Skeletal muscle tissue (tissue), 4 donors: ENCODE results near the gene LRRIQ3. TPM values are rescaled to one million over a fixed set of nuclear protein-coding genes. Genes with fewer than 3 reads are reported as not detected.

Experiments used
- H3K27ac ChIP-seq: one replicate; pipeline ENCODE4 v1.7.0; 2013; ENCODE audit warnings: mild to moderate bottlenecking, low read depth, low read length, inconsistent platforms
- H3K27me3 ChIP-seq, 3 donors: one replicate each; pipeline ENCODE4 v1.7.0; 2013; ENCODE audit warnings: low read length in 3 of 3; ENCODE audit not compliant: control insufficient read depth in 3 of 3, insufficient read depth in 3 of 3
- H3K36me3 ChIP-seq, 3 donors: one replicate each; pipeline ENCODE4 v1.7.0; 2013; ENCODE audit warnings: low read length in 3 of 3; ENCODE audit not compliant: control insufficient read depth in 3 of 3, insufficient read depth in 3 of 3
- H3K4me1 ChIP-seq, 3 donors: one replicate each; pipeline ENCODE4 v1.7.0; 2013; ENCODE audit warnings: low read length in 3 of 3, mild to moderate bottlenecking in 3 of 3; ENCODE audit not compliant: control insufficient read depth in 3 of 3, insufficient read depth in 3 of 3
- H3K4me3 ChIP-seq, 3 donors: one replicate each; pipeline ENCODE4 v1.7.0; 2013; ENCODE audit warnings: low read length in 3 of 3
- H3K9ac ChIP-seq, 3 donors: one replicate each; pipeline ENCODE4 v1.7.0; 2013; ENCODE audit warnings: low read length in 3 of 3, mild to moderate bottlenecking in 3 of 3, moderate library complexity in 2 of 3, low read depth in 1 of 3
- H3K9me3 ChIP-seq, 3 donors: one replicate each; pipeline ENCODE4 v1.7.0; 2013; ENCODE audit warnings: low read length in 3 of 3; ENCODE audit not compliant: control insufficient read depth in 3 of 3
- total RNA-seq: library from RNA; depleted of rRNA; stranded (reverse); fragments of >200 nt; gene quantifications from one replicate; pipeline ENCODE4 v1.2.3, GENCODE V29; 2014
- donor health status: Osteomylitis.

LRRIQ3 gene
- 1.0 TPM for total RNA-seq

- Histone ChIP-seq H3K27me3 (no peaks in the 10 kb centered on the region), H3K9me3 (no peaks in the 10 kb centered on the region), H3K36me3 (peaks cover 5 to 6% (median 6%) of the 10 kb centered on the region in 3 donors), H3K9ac (peak within 1 kb of the TSS; percentile 88 to 93 (median 89)), H3K4me1 (peaks cover 3 to 7% (median 4%) of the 10 kb centered on the region in 3 donors), H3K4me3 (peak within 1 kb of the TSS; percentile 96 to 99 (median 99)), H3K27ac (peak within 1 kb of the TSS; percentile 78)
Measured at GRCh38 chr1:74197657-74198552, at the start of gene LRRIQ3, which contains the start of gene FPGT. Gene LRRIQ3 (minus strand): TSS chr1:74198176. CDS start chr1:74183684, 14,492 bp downstream. Gene FPGT (plus strand): TSS chr1:74198242. CDS start chr1:74198279, 37 bp downstream.

GRCh38 chr1:74246315-74246714 lies 48.3 kb upstream of the LRRIQ3 start:
- H3K4me1 ChIP-seq, result no peaks in the 10 kb centered on the region
- no peak overlapping the region for H3K4me3 ChIP-seq
- H3K27ac ChIP-seq, result no peak overlapping the region
- no peaks in the 10 kb centered on the region for H3K36me3 ChIP-seq
- no peaks in the 10 kb centered on the region for H3K27me3 ChIP-seq
- H3K9ac ChIP-seq, result no peak overlapping the region
- H3K9me3 ChIP-seq, result no peaks in the 10 kb centered on the region

GRCh38 chr1:74245168-74245772 lies 47.3 kb upstream of the LRRIQ3 start:
- Histone ChIP-seq H3K27ac (no peak overlapping the region), H3K4me1 (no peaks in the 10 kb centered on the region), H3K9me3 (no peaks in the 10 kb centered on the region), H3K9ac (no peak overlapping the region), H3K4me3 (no peak overlapping the region), H3K27me3 (no peaks in the 10 kb centered on the region), H3K36me3 (no peaks in the 10 kb centered on the region)

- no peak overlapping the region for H3K27ac ChIP-seq
Measured at GRCh38 chr1:74237787-74238186, 39.8 kb upstream of the LRRIQ3 start.

GRCh38 chr1:74237035-74237434 lies 39.1 kb upstream of the LRRIQ3 start:
- H3K27me3 ChIP-seq, result no peaks in the 10 kb centered on the region
- H3K9ac ChIP-seq, result no peak overlapping the region
- H3K27ac ChIP-seq, result no peak overlapping the region
- no peaks in the 10 kb centered on the region for H3K9me3 ChIP-seq
- H3K4me1 ChIP-seq, result no peaks in the 10 kb centered on the region
- no peaks in the 10 kb centered on the region for H3K36me3 ChIP-seq
- no peak overlapping the region for H3K4me3 ChIP-seq

More at GRCh38 chr1:74237787-74238186, 39.8 kb upstream of the LRRIQ3 start:
- H3K9me3 ChIP-seq, result no peaks in the 10 kb centered on the region
- no peaks in the 10 kb centered on the region for H3K36me3 ChIP-seq
- no peaks in the 10 kb centered on the region for H3K4me1 ChIP-seq
- H3K9ac ChIP-seq, result no peak overlapping the region
- no peaks in the 10 kb centered on the region for H3K27me3 ChIP-seq
- no peak overlapping the region for H3K4me3 ChIP-seq

GRCh38 chr1:74236440-74236839 lies 38.5 kb upstream of the LRRIQ3 start:
- no peaks in the 10 kb centered on the region for H3K36me3 ChIP-seq
- H3K27me3 ChIP-seq, result no peaks in the 10 kb centered on the region
- no peaks in the 10 kb centered on the region for H3K4me1 ChIP-seq
- no peaks in the 10 kb centered on the region for H3K9me3 ChIP-seq
- no peak overlapping the region for H3K9ac ChIP-seq
- no peak overlapping the region for H3K27ac ChIP-seq
- no peak overlapping the region for H3K4me3 ChIP-seq

GRCh38 chr1:74235153-74235552 lies 37.2 kb upstream of the LRRIQ3 start, which contains the start of gene TNNI3K:
Gene TNNI3K (plus strand): TSS chr1:74235387. CDS start chr1:74235452, 65 bp downstream.
- no peaks in the 10 kb centered on the region for H3K9me3 ChIP-seq
- H3K36me3 ChIP-seq, result no peaks in the 10 kb centered on the region
- no peak within 1 kb of the TSS for H3K27ac ChIP-seq
- H3K27me3 ChIP-seq, result no peaks in the 10 kb centered on the region
- no peak within 1 kb of the TSS for H3K4me3 ChIP-seq
- H3K4me1 ChIP-seq, result no peaks in the 10 kb centered on the region
- H3K9ac ChIP-seq, result no peak within 1 kb of the TSS

GRCh38 chr1:74223453-74223852 lies 25.5 kb upstream of the LRRIQ3 start:
- Histone ChIP-seq H3K4me3 (no peak overlapping the region), H3K36me3 (no peaks in the 10 kb centered on the region), H3K9ac (no peak overlapping the region), H3K27ac (no peak overlapping the region), H3K27me3 (no peaks in the 10 kb centered on the region), H3K9me3 (peaks cover 0 to 10% (median 0%) of the 10 kb centered on the region in 3 donors), H3K4me1 (no peaks in the 10 kb centered on the region)

GRCh38 chr1:74222701-74223100 lies 24.7 kb upstream of the LRRIQ3 start:
- Histone ChIP-seq H3K4me1 (no peaks in the 10 kb centered on the region), H3K9ac (no peak overlapping the region), H3K27ac (no peak overlapping the region), H3K4me3 (no peak overlapping the region), H3K36me3 (no peaks in the 10 kb centered on the region), H3K9me3 (peaks cover 0 to 7% (median 0%) of the 10 kb centered on the region in 3 donors), H3K27me3 (no peaks in the 10 kb centered on the region)

GRCh38 chr1:74215229-74215628 lies 17.3 kb upstream of the LRRIQ3 start:
- no peaks in the 10 kb centered on the region for H3K36me3 ChIP-seq
- no peak overlapping the region for H3K9ac ChIP-seq
- H3K27me3 ChIP-seq, result no peaks in the 10 kb centered on the region
- no peaks in the 10 kb centered on the region for H3K9me3 ChIP-seq
- H3K4me1 ChIP-seq, result no peaks in the 10 kb centered on the region
- H3K4me3 ChIP-seq, result no peak overlapping the region
- H3K27ac ChIP-seq, result no peak overlapping the region
